Liver (tissue), 9 donors: Measurements from ENCODE around the gene EWSR1. TPM values are rescaled to one million over a fixed set of nuclear protein-coding genes. Genes with fewer than 3 reads are reported as not detected.

Source experiments
- DNase-seq: peaks from one replicate; pipeline ENCODE4 v3.0.0-alpha.2; 2017; ENCODE audit warnings: low spot score
- H3K27ac ChIP-seq, 2 donors: one replicate each; pipeline ENCODE4 v1.7.0; 2013; ENCODE audit warnings: inconsistent platforms in 2 of 2, low read length in 2 of 2, control low read depth in 1 of 2, low read depth in 1 of 2, mild to moderate bottlenecking in 1 of 2
- H3K27me3 ChIP-seq, 4 donors: one replicate each; pipeline versions ENCODE4 v1.6.1 to v1.7.0; 2013; ENCODE audit warnings: low read length in 3 of 4, inconsistent platforms in 1 of 4, mild to moderate bottlenecking in 1 of 4, moderate library complexity in 1 of 4; ENCODE audit not compliant: control insufficient read depth in 4 of 4, insufficient read depth in 4 of 4
- H3K36me3 ChIP-seq, 4 donors: one replicate each; pipeline versions ENCODE4 v1.6.1 to v1.7.0; 2013; ENCODE audit warnings: low read length in 3 of 4, mild to moderate bottlenecking in 3 of 4, low read depth in 1 of 4, moderate library complexity in 1 of 4; ENCODE audit not compliant: control insufficient read depth in 4 of 4, insufficient read depth in 3 of 4
- H3K4me1 ChIP-seq, 4 donors: one replicate each; pipeline versions ENCODE4 v1.6.1 to v1.7.0; 2013; ENCODE audit warnings: low read length in 3 of 4, mild to moderate bottlenecking in 3 of 4, moderate library complexity in 1 of 4; ENCODE audit not compliant: control insufficient read depth in 4 of 4, insufficient read depth in 4 of 4
- H3K4me3 ChIP-seq, 3 donors: one replicate each; pipeline versions ENCODE4 v1.6.1 to v1.7.0; 2013; ENCODE audit warnings: low read length in 3 of 3, control low read depth in 1 of 3, low read depth in 1 of 3, mild to moderate bottlenecking in 1 of 3
- H3K9ac ChIP-seq, 2 donors: one replicate each; pipeline ENCODE4 v1.7.0; 2013; ENCODE audit warnings: low read length in 2 of 2, mild to moderate bottlenecking in 2 of 2, moderate library complexity in 2 of 2, control low read depth in 1 of 2, low read depth in 1 of 2
- H3K9me3 ChIP-seq, 4 donors: one replicate each; pipeline versions ENCODE4 v1.6.1 to v1.7.0; 2013; ENCODE audit warnings: low read length in 3 of 4; ENCODE audit not compliant: control insufficient read depth in 4 of 4
- ATF3 ChIP-seq: IDR thresholded peaks from 2 replicates; pipeline ENCODE4 v1.6.1; 2016; ENCODE audit warnings: antibody characterized with exemption
- CTCF ChIP-seq: fragments of 150-350 bp; IDR thresholded peaks from 2 replicates; pipeline ENCODE4 v1.5.1; 2017; ENCODE audit warnings: improper control_type of control experiment, low read depth, low read length; ENCODE audit not compliant: missing input control
- EGR1 ChIP-seq, 2 donors: IDR thresholded peaks; 2 replicates each; pipeline ENCODE4 v1.6.1; 2016 to 2018; ENCODE audit warnings: antibody characterized with exemption in 2 of 2, low read depth in 2 of 2
- FOXA1 ChIP-seq: IDR thresholded peaks from 2 replicates; pipeline ENCODE4 v1.6.1; 2016; ENCODE audit warnings: antibody characterized with exemption
- FOXA2 ChIP-seq: IDR thresholded peaks from 2 replicates; pipeline ENCODE4 v1.6.1; 2016; ENCODE audit warnings: antibody characterized with exemption
- GABPA ChIP-seq, 2 donors: IDR thresholded peaks in 1 of 2; conservative IDR thresholded peaks in 1 of 2; 2 replicates each; pipeline ENCODE4 v1.6.1; 2016; ENCODE audit warnings: antibody characterized with exemption in 2 of 2, mild to moderate bottlenecking in 1 of 2, moderate library complexity in 1 of 2
- HNF4A ChIP-seq, 2 donors: conservative IDR thresholded peaks; 2 replicates each; pipeline ENCODE4 v1.6.1; 2016; ENCODE audit warnings: antibody characterized with exemption in 2 of 2, mild to moderate bottlenecking in 2 of 2
- HNF4G ChIP-seq: IDR thresholded peaks from 2 replicates; pipeline ENCODE4 v1.6.1; 2016; ENCODE audit warnings: antibody characterized with exemption
- JUND ChIP-seq, 2 donors: IDR thresholded peaks; 2 replicates each; pipeline ENCODE4 v1.6.1; 2016; ENCODE audit warnings: antibody characterized with exemption in 2 of 2
- NR2F2 ChIP-seq: IDR thresholded peaks from 2 replicates; pipeline ENCODE4 v1.6.1; 2016; ENCODE audit warnings: antibody characterized with exemption
- RAD21 ChIP-seq, 2 donors: IDR thresholded peaks; 2 replicates each; pipeline ENCODE4 v1.6.1; 2016; ENCODE audit warnings: antibody characterized with exemption in 2 of 2, mild to moderate bottlenecking in 2 of 2
- RXRA ChIP-seq, 2 donors: IDR thresholded peaks; 2 replicates each; pipeline ENCODE4 v1.6.1; 2017 to 2018; ENCODE audit warnings: antibody characterized with exemption in 2 of 2, mild to moderate bottlenecking in 1 of 2
- SP1 ChIP-seq: IDR thresholded peaks from 2 replicates; pipeline ENCODE4 v1.6.1; 2018; ENCODE audit warnings: antibody characterized with exemption, mild to moderate bottlenecking
- TAF1 ChIP-seq: conservative IDR thresholded peaks from 2 replicates; pipeline ENCODE4 v1.6.1; 2016; ENCODE audit warnings: antibody characterized with exemption, mild to moderate bottlenecking
- YY1 ChIP-seq: IDR thresholded peaks from 2 replicates; pipeline ENCODE4 v1.6.1; 2016; ENCODE audit warnings: antibody characterized with exemption, mild to moderate bottlenecking
- ZBTB33 ChIP-seq: IDR thresholded peaks from 2 replicates; pipeline ENCODE4 v1.6.1; 2016; ENCODE audit warnings: antibody characterized with exemption
- WGBS: extraction: QIAGEN DNeasy Blood & Tissue Kit; methylation state at CpG from one replicate; pipeline ENCODE4 v1.1.7; 2013; 5-methylcytosine and 5-hydroxymethylcytosine counted together
- polyA plus RNA-seq, 2 donors: library from polyadenylated mRNA; stranded (reverse) in 1 of 2; unstranded in 1 of 2; fragments of 200-250 nt in 1 of 2; fragments of >200 nt in 1 of 2; fragmentation: Nextera tagmentation in 1 of 2; extraction: Ambion mirVana in 1 of 2; gene quantifications; one replicate each; pipeline versions ENCODE4 v1.2.1 to v1.2.3, GENCODE V29; 2013 to 2015
- total RNA-seq, 2 donors: library from RNA; depleted of rRNA; stranded (reverse); fragments of >200 nt; gene quantifications; one replicate each; pipeline ENCODE4 v1.2.3, GENCODE V29; 2014
- TF ChIP-seq, protein P1 (sequence below): IDR thresholded peaks from 2 replicates; pipeline ENCODE4 v1.6.1; 2016; ENCODE audit warnings: antibody characterized with exemption
- TF ChIP-seq, protein P2 (sequence below): IDR thresholded peaks from 2 replicates; pipeline ENCODE4 v1.6.1; 2016; ENCODE audit warnings: antibody characterized with exemption, mild to moderate bottlenecking
- donor health status: healthy.
- donor health status: healthy.
- donor health status: healthy.
- donor health status: healthy.
- donor health status: healthy.

Gene EWSR1
- total and polyA plus RNA-seq, 4 donors = 64.8 to 134 (median 78.3) TPM

DNA sequence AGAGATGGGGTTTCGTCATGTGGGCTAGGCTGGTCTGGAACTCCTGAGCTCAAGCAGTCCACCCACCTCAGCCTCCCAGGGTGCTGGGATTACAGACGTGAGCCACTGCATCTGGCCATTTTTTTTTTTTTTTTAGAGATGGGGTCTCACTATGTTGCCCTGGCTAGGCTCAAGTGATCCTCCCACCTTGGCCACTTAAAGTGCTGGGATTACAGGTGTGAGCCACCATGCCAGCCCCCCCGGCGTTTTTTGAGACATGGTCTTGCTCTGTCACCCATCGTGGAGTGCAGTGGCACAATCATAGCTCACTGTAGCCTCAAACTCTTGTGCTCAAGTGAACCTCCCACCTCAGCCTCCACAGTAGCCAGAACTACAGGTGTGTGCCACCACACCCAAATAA lies 16.8 kb upstream of the EWSR1 start:
- Histone ChIP-seq H3K27me3 (no peaks in the 10 kb centered on the region), H3K4me3 (no peak overlapping the region), H3K36me3 (no peaks in the 10 kb centered on the region), H3K9me3 (no peaks in the 10 kb centered on the region), H3K4me1 (no peaks in the 10 kb centered on the region), H3K27ac (no peak overlapping the region), H3K9ac (no peak overlapping the region)
- TF ChIP-seq ATF3 = no peak
- no peak for TF ChIP-seq FOXA1
- no peak for TF ChIP-seq RAD21 (IDR thresholded peaks at IDR 0.05)
- TF ChIP-seq NR2F2 = no peak
- no peak for TF ChIP-seq YY1
- TF ChIP-seq, protein P1, sequence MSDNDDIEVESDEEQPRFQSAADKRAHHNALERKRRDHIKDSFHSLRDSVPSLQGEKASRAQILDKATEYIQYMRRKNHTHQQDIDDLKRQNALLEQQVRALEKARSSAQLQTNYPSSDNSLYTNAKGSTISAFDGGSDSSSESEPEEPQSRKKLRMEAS = no peak
- no peak for TF ChIP-seq HNF4G
- TF ChIP-seq JUND (IDR thresholded peaks at IDR 0.05) = no peak
- TF ChIP-seq, protein P2, sequence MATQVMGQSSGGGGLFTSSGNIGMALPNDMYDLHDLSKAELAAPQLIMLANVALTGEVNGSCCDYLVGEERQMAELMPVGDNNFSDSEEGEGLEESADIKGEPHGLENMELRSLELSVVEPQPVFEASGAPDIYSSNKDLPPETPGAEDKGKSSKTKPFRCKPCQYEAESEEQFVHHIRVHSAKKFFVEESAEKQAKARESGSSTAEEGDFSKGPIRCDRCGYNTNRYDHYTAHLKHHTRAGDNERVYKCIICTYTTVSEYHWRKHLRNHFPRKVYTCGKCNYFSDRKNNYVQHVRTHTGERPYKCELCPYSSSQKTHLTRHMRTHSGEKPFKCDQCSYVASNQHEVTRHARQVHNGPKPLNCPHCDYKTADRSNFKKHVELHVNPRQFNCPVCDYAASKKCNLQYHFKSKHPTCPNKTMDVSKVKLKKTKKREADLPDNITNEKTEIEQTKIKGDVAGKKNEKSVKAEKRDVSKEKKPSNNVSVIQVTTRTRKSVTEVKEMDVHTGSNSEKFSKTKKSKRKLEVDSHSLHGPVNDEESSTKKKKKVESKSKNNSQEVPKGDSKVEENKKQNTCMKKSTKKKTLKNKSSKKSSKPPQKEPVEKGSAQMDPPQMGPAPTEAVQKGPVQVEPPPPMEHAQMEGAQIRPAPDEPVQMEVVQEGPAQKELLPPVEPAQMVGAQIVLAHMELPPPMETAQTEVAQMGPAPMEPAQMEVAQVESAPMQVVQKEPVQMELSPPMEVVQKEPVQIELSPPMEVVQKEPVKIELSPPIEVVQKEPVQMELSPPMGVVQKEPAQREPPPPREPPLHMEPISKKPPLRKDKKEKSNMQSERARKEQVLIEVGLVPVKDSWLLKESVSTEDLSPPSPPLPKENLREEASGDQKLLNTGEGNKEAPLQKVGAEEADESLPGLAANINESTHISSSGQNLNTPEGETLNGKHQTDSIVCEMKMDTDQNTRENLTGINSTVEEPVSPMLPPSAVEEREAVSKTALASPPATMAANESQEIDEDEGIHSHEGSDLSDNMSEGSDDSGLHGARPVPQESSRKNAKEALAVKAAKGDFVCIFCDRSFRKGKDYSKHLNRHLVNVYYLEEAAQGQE = no peak
- no peak for TF ChIP-seq EGR1 (IDR thresholded peaks at IDR 0.05; ENCODE audit: low read depth in 2 of 2)
- TF ChIP-seq GABPA (IDR thresholded peaks at IDR 0.05 in 1 of 2, conservative IDR thresholded peaks at IDR 0.05 in 1 of 2) = no peak
- no peak for TF ChIP-seq SP1
- no peak for TF ChIP-seq CTCF
- no peak for TF ChIP-seq ZBTB33
- no peak for TF ChIP-seq RXRA (IDR thresholded peaks at IDR 0.05)
- TF ChIP-seq FOXA2 = no peak
- no peak for TF ChIP-seq TAF1
- TF ChIP-seq HNF4A (conservative IDR thresholded peaks at IDR 0.05) = no peak
- no peak for DNase-seq
- WGBS = 95% methylated on average over 5 of the region's 5 CpGs
